Prostate gland (tissue), 2 donors: ENCODE data around the gene NRCAM.

Experiments
- POLR2A ChIP-seq: fragments of 450-650 bp; IDR thresholded peaks from one replicate; pipeline ENCODE4 v1.6.1; 2016; ENCODE audit warnings: antibody characterized with exemption, mild to moderate bottlenecking
- POLR2AphosphoS5 ChIP-seq: sonication (generic); formaldehyde crosslinking; IDR thresholded peaks from one replicate; pipeline ENCODE4 v1.6.1; 2017; ENCODE audit warnings: antibody characterized with exemption
- TF ChIP-seq, protein P1 (sequence below), 4 experiments: fragments of 200-600 bp in 2 of 4; fragments of 450-650 bp in 2 of 4; sonication (generic) in 2 of 4; IDR thresholded peaks; 1 replicate in 3 of 4; 2 replicates in 1 of 4; pipeline ENCODE4 v1.5.1; 2016 to 2019; ENCODE audit warnings: antibody characterized with exemption in 4 of 4, mild to moderate bottlenecking in 2 of 4, moderate library complexity in 2 of 4

DNA sequence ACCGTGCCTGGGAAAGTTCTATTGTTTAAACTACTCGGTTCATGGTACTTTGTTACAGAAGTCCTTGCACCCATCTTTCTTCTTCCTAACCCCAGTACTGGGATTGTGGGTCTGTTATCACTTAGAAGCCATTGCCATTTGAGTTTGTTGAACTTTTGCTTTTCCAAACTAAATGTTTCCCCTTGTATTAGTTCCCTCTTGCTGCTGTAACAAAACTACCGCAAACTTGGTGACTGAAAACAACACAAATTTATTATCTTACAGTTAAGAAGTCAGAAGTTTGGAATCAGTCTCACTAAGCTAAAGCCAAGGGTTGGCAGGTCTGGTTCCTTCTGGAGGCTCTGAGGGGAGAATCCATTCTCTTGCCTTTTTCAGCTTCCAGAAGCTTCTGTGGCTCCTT lies 319.2 kb downstream of the NRCAM start:
- TF ChIP-seq POLR2A (no peak), POLR2AphosphoS5 (no peak)
- TF ChIP-seq, protein P1, sequence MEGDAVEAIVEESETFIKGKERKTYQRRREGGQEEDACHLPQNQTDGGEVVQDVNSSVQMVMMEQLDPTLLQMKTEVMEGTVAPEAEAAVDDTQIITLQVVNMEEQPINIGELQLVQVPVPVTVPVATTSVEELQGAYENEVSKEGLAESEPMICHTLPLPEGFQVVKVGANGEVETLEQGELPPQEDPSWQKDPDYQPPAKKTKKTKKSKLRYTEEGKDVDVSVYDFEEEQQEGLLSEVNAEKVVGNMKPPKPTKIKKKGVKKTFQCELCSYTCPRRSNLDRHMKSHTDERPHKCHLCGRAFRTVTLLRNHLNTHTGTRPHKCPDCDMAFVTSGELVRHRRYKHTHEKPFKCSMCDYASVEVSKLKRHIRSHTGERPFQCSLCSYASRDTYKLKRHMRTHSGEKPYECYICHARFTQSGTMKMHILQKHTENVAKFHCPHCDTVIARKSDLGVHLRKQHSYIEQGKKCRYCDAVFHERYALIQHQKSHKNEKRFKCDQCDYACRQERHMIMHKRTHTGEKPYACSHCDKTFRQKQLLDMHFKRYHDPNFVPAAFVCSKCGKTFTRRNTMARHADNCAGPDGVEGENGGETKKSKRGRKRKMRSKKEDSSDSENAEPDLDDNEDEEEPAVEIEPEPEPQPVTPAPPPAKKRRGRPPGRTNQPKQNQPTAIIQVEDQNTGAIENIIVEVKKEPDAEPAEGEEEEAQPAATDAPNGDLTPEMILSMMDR (IDR thresholded peaks at IDR 0.05), result no peak
